ENCODE measurements around the gene FBXL5.
A peak's percentile ranks its signal among the peaks of the same experiment; 100 is the strongest.

Gene FBXL5

GRCh38 chr4:15655223-15656037 is at the start of gene FBXL5:
Gene FBXL5, minus strand, starts transcription at chr4:15655357. Its CDS starts 70 bp downstream, at chr4:15655287.
- DNase-seq = peak; percentile 79

- DNase-seq = no peak
These were observed 49.0 kb upstream of the FBXL5 start for GRCh38 chr4:15704129-15704528.

GRCh38 chr4:15703439-15703838 is 48.3 kb upstream of the FBXL5 start:
- no peak for DNase-seq

GRCh38 chr4:15702941-15703403 is 47.8 kb upstream of the FBXL5 start, which contains the start of gene BST1:
Gene BST1, plus strand, starts transcription at chr4:15703065. Its CDS starts 80 bp downstream, at chr4:15703145.
- DNase-seq = peak; percentile 38

- no peak for DNase-seq
These were observed 41.7 kb upstream of the FBXL5 start for GRCh38 chr4:15696866-15697265.

GRCh38 chr4:15695729-15696128 is 40.6 kb upstream of the FBXL5 start:
- DNase-seq = no peak

GRCh38 chr4:15695240-15695699 is 40.1 kb upstream of the FBXL5 start:
- no peak for DNase-seq

GRCh38 chr4:15694431-15694830 is 39.3 kb upstream of the FBXL5 start:
- no peak for DNase-seq

GRCh38 chr4:15692602-15693001 is 37.4 kb upstream of the FBXL5 start:
- no peak for DNase-seq

- no peak for DNase-seq
These were observed 36.4 kb upstream of the FBXL5 start for GRCh38 chr4:15691346-15692135.

- no peak for DNase-seq
These were observed 35.1 kb upstream of the FBXL5 start for GRCh38 chr4:15690020-15690809.

- no peak for DNase-seq
These were observed 34.4 kb upstream of the FBXL5 start for GRCh38 chr4:15689540-15689939.

- DNase-seq = no peak
These were observed 32.9 kb upstream of the FBXL5 start for GRCh38 chr4:15688051-15688450.

GRCh38 chr4:15684498-15684897 is 29.3 kb upstream of the FBXL5 start:
- no peak for DNase-seq

- no peak for DNase-seq
These were observed 28.0 kb upstream of the FBXL5 start for GRCh38 chr4:15683143-15683495.

GRCh38 chr4:15682242-15683142 is 27.3 kb upstream of the FBXL5 start:
- no peak for DNase-seq

- DNase-seq = peak; percentile 99
These were observed 26.4 kb upstream of the FBXL5 start, which contains the start of gene FAM200B for GRCh38 chr4:15681372-15682241. Gene FAM200B, plus strand, starts transcription at chr4:15681827. Its CDS starts 5,151 bp downstream, at chr4:15686978.

GRCh38 chr4:15681067-15681371 is 25.9 kb upstream of the FBXL5 start:
- no peak for DNase-seq

GRCh38 chr4:15677507-15677988 is 22.4 kb upstream of the FBXL5 start:
- DNase-seq = no peak

- no peak for DNase-seq
These were observed 21.7 kb upstream of the FBXL5 start for GRCh38 chr4:15676899-15677298.

- DNase-seq = no peak
These were observed 20.9 kb upstream of the FBXL5 start for GRCh38 chr4:15676039-15676438.

Measured in stimulated activated CD4-positive, alpha-beta T cell treated with anti-CD3 and anti-CD28 coated beads, Interleukin-12 subunit alpha, Interleukin-12 subunit beta, amount 100 ng/mL, for 4 hours (primary cell).